IPS-20b (cell line): ENCODE results near the gene ZBED5.
"Not testable (repeated sequence)": the region's sequence is repeated elsewhere in the genome, so short reads cannot be mapped to it uniquely, and the experiment has no call there.

ENCODE experiments used
- H3K27ac ChIP-seq: one replicate; pipeline ENCODE4 v1.5.1; 2013; ENCODE audit warnings: low read length
- H3K27me3 ChIP-seq: 2 replicates; pipeline ENCODE4 v1.6.1; 2013; ENCODE audit warnings: mild to moderate bottlenecking, low read length, inconsistent platforms; ENCODE audit not compliant: insufficient read depth
- H3K36me3 ChIP-seq: 2 replicates; pipeline ENCODE4 v1.6.1; 2013; ENCODE audit warnings: low read depth, mild to moderate bottlenecking, inconsistent platforms, low read length, moderate library complexity; ENCODE audit not compliant: insufficient read depth
- H3K4me1 ChIP-seq: 2 replicates; pipeline ENCODE4 v1.6.1; 2013; ENCODE audit warnings: mild to moderate bottlenecking, control low read depth, inconsistent platforms, low read length, moderate library complexity; ENCODE audit not compliant: insufficient read depth
- H3K4me3 ChIP-seq: 2 replicates; pipeline ENCODE4 v1.5.1; 2013; ENCODE audit warnings: mild to moderate bottlenecking, low read length, inconsistent platforms
- H3K9ac ChIP-seq: 2 replicates; pipeline ENCODE4 v1.6.1; 2013; ENCODE audit warnings: low read depth, mild to moderate bottlenecking, inconsistent platforms, low read length, moderate library complexity
- H3K9me3 ChIP-seq: 2 replicates; pipeline ENCODE4 v1.6.1; 2013; ENCODE audit warnings: mild to moderate bottlenecking, low read depth, low read length, inconsistent platforms; ENCODE audit not compliant: insufficient read depth

Gene ZBED5

DNA sequence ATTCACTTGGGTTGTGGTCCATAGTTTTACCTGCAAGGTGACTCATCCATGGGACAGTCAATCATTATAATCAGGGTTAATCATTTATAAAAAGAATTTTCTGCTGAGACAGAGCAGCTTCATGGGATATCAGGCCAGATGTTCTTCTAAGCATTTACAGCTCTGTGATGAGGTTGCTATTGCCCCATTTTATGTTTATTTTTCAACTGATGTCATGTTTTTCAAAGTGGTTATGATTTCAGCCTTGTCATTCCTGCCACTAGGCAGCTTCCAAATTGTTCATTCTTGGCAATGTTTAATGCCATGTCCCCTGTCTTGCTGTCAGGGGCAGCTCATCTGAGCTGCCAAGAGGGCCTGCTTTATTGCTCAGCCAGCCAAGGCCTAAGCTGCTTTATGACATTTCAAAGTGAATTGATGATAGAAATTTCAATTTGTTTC lies 35.9 kb upstream of the ZBED5 start:
- Histone ChIP-seq H3K4me3 (no peak overlapping the region), H3K27me3 (no peaks in the 10 kb centered on the region), H3K9ac (no peak overlapping the region), H3K27ac (no peak overlapping the region), H3K36me3 (no peaks in the 10 kb centered on the region), H3K9me3 (no peaks in the 10 kb centered on the region; the same call in 1 of the 2 replicates), H3K4me1 (no peaks in the 10 kb centered on the region)

DNA sequence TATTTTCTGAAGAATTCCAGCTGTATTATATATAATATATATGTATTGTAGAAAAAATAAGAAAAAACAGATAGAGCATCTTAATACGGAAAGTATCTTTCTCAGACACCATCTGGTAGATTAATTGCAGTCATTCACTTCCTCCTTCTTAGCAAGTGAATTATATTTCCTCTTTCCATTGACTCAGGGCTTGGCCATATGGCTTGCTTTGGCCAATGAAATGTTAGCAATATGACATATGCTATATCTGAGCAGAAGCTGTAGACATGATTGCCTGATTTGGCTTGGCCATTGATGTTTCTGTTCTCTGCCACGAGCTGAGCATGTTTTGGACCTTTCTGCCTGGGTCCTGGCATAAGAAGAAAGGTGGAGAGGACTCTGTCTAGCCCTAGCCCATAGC lies 34.4 kb upstream of the ZBED5 start:
- Histone ChIP-seq H3K27ac (no peak overlapping the region), H3K9ac (no peak overlapping the region), H3K9me3 (no peaks in the 10 kb centered on the region; the same call in 1 of the 2 replicates), H3K4me3 (no peak overlapping the region), H3K4me1 (no peaks in the 10 kb centered on the region), H3K36me3 (no peaks in the 10 kb centered on the region), H3K27me3 (no peaks in the 10 kb centered on the region)

DNA sequence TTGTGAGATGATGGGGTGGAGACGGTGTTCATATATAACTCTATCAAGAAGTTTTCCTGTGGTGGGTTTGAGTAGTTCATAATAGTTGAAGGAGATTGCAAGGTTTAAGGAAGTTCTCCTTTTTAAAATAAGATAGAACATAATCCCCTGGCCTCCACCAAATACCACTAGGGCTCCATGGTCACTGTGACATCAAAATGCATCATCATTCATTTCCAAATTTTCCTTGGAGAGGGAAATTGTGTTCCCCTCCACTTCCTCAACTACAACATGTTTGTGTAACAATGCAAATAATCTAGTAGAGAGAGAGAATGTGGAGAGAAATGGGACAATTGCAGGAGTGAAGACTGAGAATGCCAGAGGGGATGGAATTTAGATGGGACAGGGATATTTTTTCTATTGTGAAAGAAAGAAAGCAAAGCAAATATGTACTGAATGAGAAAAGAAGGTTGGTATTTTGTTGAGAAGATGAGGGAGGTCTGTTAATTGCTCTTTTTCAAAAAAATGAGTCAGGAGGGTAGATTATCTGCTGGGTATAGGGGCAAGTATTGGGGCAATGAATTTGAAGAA lies 33.4 kb upstream of the ZBED5 start:
- H3K4me3 ChIP-seq, result no peak overlapping the region
- H3K27ac ChIP-seq, result no peak overlapping the region
- no peaks in the 10 kb centered on the region for H3K36me3 ChIP-seq
- no peaks in the 10 kb centered on the region for H3K27me3 ChIP-seq
- no peaks in the 10 kb centered on the region for H3K4me1 ChIP-seq
- H3K9me3 ChIP-seq, result no peaks in the 10 kb centered on the region; the same call in 1 of the 2 replicates
- H3K9ac ChIP-seq, result no peak overlapping the region

DNA sequence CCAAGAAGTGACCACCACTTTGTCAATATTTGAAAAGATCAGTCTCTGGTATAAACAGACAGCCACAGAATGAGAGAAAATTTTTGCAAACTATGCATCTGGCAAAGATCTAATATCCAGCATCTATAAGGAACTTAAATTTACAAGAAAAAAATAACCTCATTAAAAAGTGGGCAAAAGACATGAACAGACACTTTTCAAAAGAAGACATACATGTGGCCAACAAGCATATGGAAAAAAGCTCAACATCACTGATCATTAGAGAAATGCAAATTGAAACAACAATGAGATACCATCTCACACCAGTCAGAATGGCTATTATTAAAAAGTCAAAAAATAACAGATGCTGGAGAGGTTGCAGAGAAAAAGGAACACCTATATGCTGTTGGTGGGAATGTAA lies 32.2 kb upstream of the ZBED5 start:
- not testable (repeated sequence) for H3K4me1 ChIP-seq, H3K27ac ChIP-seq, H3K27me3 ChIP-seq, H3K9ac ChIP-seq, H3K9me3 ChIP-seq, H3K36me3 ChIP-seq, H3K4me3 ChIP-seq

DNA sequence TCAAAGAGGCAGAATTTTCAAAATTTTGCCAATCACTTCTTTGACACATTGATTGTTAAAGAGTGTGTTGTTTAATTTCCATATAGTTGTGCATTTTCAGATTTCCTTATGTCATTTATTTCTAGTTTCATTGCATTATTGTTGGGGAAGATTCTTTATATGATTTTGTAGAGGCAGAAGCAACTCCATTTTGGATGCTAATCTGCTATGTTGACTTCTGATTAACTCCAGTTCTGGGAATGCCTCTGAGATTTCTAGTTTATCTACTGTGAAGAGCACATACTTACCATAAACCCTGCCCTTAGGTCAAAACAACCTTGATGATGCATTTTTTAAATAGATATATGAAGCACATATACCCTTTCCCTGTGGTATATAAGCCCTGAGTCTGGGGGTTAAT lies 29.5 kb upstream of the ZBED5 start:
- Histone ChIP-seq H3K4me1 (no peaks in the 10 kb centered on the region), H3K9me3 (peaks cover 10% of the 10 kb centered on the region), H3K4me3 (no peak overlapping the region), H3K27me3 (no peaks in the 10 kb centered on the region), H3K9ac (no peak overlapping the region), H3K27ac (no peak overlapping the region), H3K36me3 (no peaks in the 10 kb centered on the region)

DNA sequence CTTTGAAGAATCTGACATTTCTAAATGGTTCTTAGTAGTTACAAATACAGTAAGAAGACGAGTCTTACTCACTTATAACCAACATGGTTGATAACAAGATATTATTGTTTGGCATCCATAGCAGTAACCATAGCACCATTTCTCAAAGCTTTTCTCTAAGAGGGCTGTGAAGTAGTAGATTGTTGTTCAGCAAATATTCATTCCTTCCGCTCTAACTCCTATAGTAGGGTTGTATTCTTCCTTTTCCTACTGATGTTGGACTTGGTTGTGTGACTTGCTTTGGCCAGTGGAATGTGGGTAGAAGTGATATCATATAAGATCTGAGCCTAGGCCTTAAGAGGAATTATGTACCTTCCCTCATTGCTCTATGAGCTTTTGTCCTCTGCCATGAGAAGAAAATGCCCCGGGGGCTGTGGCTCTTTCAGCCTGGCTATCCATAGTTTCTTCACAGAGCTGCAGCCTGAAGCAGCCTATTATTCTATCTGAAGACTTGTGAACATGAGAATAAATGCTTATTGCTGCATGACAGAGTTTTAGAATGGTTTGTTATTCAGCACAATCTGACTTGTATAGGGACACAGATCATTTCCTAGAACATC lies 28.9 kb upstream of the ZBED5 start:
- Histone ChIP-seq H3K27me3 (no peaks in the 10 kb centered on the region), H3K27ac (no peak overlapping the region), H3K9ac (no peak overlapping the region), H3K36me3 (no peaks in the 10 kb centered on the region), H3K9me3 (peaks cover 10% of the 10 kb centered on the region), H3K4me3 (no peak overlapping the region), H3K4me1 (no peaks in the 10 kb centered on the region)

DNA sequence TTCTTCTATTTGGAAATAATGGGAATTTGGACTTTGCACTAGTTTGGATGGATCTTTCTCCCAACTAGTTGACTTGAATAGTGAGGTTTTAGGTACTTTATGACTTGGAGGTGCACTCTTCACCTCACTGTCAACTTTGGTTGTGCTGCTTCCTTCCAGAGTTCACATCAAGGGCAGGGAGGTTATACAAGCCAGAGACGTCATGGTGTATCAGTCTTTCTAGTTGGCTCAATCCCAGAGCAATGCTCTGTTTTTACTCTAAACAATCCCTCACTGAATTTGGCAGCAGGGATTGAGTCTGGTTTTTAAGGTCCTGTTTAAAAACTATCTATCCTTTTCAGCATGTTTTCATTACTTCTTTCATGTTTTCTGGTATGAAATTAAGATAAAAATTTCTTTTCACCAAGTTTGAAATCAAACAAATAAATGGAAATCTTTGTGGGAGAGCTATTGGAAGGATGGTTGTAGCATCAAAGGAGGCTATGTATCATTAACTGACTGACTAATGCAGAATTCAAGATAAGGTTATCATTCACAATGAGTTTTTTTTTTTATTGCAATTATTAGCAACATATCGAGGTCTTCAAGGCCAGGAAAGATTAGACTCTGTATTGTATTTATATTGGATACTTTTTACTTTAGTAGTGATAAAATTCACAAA lies 28.0 kb upstream of the ZBED5 start:
- Histone ChIP-seq H3K4me1 (no peaks in the 10 kb centered on the region), H3K27ac (no peak overlapping the region), H3K9me3 (peaks cover 10% of the 10 kb centered on the region), H3K36me3 (no peaks in the 10 kb centered on the region), H3K9ac (no peak overlapping the region), H3K4me3 (no peak overlapping the region), H3K27me3 (no peaks in the 10 kb centered on the region)

DNA sequence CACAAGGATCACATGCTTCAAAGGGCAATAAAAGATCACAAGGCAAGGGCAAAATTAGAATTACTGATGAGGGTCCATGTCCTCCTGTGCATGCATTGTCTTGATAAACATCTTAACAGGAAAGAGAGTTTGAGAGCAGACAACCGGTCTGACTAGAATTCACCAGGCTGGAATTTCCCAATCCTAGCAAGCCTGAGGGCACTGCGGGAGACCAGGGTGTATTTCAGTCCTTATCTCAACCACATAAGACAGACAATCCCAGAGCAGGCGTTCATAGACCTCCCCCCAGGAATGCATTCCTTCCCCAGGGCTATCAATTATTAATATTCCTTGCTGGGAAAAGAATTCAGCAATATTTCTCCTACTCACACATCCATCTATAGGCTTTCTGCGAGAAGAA lies 26.4 kb upstream of the ZBED5 start:
- not testable (repeated sequence) for H3K27ac ChIP-seq, H3K4me3 ChIP-seq, H3K36me3 ChIP-seq, H3K4me1 ChIP-seq, H3K9ac ChIP-seq, H3K27me3 ChIP-seq, H3K9me3 ChIP-seq

DNA sequence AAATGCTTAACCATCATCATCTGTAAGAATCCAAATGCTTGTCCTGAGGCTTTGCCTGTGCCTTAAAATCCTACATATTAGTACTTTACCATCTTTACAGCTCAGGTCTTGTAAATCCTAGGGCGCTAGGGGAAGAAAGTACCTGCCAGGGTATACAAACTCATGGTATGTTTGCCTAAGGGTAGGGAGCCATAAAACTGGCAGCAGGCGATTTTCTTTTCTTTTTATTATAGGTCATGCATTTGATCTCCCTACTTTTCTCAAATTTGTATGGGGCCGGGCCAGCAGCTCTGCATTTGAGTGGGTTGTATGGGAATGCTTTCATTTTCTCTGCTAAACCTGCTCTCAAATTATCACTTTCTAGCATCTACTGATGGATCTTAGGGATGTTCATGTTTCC lies 24.0 kb upstream of the ZBED5 start:
- H3K9me3 ChIP-seq, result peaks cover 10% of the 10 kb centered on the region
- no peak overlapping the region for H3K27ac ChIP-seq
- H3K4me1 ChIP-seq, result no peaks in the 10 kb centered on the region
- no peaks in the 10 kb centered on the region for H3K27me3 ChIP-seq
- no peak overlapping the region for H3K4me3 ChIP-seq
- no peaks in the 10 kb centered on the region for H3K36me3 ChIP-seq
- no peak overlapping the region for H3K9ac ChIP-seq

DNA sequence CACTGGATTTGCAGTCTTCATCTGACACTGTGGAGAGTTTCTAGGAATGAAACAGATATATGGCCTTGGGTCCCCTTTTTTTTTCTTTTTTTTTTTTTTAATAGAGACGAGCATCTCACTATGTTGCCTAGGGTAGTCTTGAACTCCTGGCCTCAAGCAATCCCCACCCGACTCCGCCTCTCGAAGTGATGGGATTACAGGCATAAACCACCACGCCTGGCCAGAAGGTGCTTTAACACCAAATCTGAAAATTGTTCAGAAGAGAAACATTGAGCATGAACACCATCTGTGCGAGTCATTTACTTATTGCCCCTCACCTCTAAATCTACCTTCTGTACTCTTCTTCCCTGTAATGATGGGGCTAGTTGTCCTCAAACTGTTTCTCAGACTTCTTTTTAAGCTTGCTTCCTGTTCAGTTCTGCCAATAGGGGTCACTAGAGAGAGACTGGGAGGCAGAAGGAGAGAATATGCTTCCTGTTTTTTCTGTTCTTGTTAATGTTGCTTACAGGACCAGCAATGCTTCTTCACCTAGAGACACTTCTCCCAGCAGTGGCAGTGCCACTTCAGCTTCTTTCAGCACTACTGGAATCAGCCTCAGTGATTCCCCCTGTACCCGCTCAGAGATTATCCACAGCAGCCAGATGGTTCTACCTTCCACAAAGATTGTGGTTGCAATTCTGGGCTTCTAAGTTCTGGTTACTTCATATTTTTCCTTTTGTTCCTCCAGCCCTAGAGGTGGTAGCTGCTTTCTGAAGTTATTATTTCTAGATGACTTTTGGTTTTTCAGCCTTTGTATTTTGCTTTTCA lies 20.8 kb upstream of the ZBED5 start:
- no peak overlapping the region for H3K27ac ChIP-seq
- no peak overlapping the region for H3K9ac ChIP-seq
- no peak overlapping the region for H3K4me3 ChIP-seq
- H3K27me3 ChIP-seq, result no peaks in the 10 kb centered on the region
- H3K4me1 ChIP-seq, result no peaks in the 10 kb centered on the region; the same call in 1 of the 2 replicates
- peaks cover 3% of the 10 kb centered on the region for H3K9me3 ChIP-seq
- H3K36me3 ChIP-seq, result no peaks in the 10 kb centered on the region

DNA sequence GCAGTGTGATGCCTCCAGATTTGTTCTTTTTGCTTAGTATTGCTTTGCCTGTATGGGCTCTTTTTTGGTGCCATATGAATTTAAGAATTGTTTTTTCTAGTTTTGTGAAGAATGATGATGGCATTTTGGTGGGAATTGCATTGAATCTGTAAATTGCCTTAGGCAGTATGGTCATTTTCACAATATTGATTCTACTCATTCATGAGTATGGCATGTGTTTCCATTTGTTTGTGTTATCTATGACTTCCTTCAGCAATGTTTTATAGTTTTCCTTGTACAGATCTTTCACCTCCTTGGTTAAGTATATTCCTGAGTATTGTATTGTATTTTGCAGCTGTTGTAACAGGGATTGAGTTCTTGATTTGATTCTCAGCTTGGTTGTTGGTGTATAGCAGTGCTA lies 18.3 kb upstream of the ZBED5 start:
- no peak overlapping the region for H3K4me3 ChIP-seq
- no peaks in the 10 kb centered on the region for H3K27me3 ChIP-seq
- H3K27ac ChIP-seq, result no peak overlapping the region
- no peaks in the 10 kb centered on the region; the same call in 1 of the 2 replicates for H3K4me1 ChIP-seq
- H3K36me3 ChIP-seq, result no peaks in the 10 kb centered on the region
- H3K9me3 ChIP-seq, result no peaks in the 10 kb centered on the region
- H3K9ac ChIP-seq, result no peak overlapping the region
